ENCODE data around the gene GARS1.

DNA sequence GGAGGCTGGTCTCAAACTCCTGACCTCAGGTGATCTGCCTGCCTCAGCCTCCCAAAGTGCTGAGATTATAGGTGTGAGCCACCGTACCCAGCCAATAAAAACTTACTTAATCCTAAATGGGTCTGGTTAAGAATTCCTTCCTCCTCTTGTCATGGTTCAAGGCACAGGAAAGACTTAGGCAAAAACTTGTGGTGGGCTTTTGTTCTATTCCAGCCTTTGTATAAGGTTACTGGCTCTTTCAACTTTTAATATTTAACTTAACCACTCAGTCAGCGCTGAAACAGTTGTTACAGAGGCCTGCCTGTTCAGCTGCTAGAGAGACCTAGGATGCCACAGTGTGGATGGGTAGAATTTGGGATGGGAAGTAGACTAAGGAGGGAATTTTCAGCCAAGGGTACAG, 28.1 kb upstream of the GARS1 start:
- TF ChIP-seq HDAC8 (tag; IDR thresholded peaks at IDR 0.05) = no peak
- no peak for TF ChIP-seq ZBTB17 (CRISPR knock-in tag; IDR thresholded peaks at IDR 0.05)
- TF ChIP-seq, protein P1, sequence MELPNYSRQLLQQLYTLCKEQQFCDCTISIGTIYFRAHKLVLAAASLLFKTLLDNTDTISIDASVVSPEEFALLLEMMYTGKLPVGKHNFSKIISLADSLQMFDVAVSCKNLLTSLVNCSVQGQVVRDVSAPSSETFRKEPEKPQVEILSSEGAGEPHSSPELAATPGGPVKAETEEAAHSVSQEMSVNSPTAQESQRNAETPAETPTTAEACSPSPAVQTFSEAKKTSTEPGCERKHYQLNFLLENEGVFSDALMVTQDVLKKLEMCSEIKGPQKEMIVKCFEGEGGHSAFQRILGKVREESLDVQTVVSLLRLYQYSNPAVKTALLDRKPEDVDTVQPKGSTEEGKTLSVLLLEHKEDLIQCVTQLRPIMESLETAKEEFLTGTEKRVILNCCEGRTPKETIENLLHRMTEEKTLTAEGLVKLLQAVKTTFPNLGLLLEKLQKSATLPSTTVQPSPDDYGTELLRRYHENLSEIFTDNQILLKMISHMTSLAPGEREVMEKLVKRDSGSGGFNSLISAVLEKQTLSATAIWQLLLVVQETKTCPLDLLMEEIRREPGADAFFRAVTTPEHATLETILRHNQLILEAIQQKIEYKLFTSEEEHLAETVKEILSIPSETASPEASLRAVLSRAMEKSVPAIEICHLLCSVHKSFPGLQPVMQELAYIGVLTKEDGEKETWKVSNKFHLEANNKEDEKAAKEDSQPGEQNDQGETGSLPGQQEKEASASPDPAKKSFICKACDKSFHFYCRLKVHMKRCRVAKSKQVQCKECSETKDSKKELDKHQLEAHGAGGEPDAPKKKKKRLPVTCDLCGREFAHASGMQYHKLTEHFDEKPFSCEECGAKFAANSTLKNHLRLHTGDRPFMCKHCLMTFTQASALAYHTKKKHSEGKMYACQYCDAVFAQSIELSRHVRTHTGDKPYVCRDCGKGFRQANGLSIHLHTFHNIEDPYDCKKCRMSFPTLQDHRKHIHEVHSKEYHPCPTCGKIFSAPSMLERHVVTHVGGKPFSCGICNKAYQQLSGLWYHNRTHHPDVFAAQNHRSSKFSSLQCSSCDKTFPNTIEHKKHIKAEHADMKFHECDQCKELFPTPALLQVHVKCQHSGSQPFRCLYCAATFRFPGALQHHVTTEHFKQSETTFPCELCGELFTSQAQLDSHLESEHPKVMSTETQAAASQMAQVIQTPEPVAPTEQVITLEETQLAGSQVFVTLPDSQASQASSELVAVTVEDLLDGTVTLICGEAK (IDR thresholded peaks at IDR 0.05) = no peak
- TF ChIP-seq, protein P1 (CRISPR knock-in tag; IDR thresholded peaks at IDR 0.05) = no peak
- TF ChIP-seq, protein P2, sequence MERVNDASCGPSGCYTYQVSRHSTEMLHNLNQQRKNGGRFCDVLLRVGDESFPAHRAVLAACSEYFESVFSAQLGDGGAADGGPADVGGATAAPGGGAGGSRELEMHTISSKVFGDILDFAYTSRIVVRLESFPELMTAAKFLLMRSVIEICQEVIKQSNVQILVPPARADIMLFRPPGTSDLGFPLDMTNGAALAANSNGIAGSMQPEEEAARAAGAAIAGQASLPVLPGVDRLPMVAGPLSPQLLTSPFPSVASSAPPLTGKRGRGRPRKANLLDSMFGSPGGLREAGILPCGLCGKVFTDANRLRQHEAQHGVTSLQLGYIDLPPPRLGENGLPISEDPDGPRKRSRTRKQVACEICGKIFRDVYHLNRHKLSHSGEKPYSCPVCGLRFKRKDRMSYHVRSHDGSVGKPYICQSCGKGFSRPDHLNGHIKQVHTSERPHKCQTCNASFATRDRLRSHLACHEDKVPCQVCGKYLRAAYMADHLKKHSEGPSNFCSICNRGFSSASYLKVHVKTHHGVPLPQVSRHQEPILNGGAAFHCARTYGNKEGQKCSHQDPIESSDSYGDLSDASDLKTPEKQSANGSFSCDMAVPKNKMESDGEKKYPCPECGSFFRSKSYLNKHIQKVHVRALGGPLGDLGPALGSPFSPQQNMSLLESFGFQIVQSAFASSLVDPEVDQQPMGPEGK (CRISPR knock-in tag; IDR thresholded peaks at IDR 0.05; ENCODE audit: borderline replicate concordance) = no peak
